ENCODE measurements around the gene MCC. TPM values are rescaled to one million over a fixed set of nuclear protein-coding genes. Genes with fewer than 3 reads are reported as not detected.
"Not testable (repeated sequence)": the region's sequence is repeated elsewhere in the genome, so short reads cannot be mapped to it uniquely, and the experiment has no call there.

Gene MCC
- polyA plus RNA-seq, 3 donors from 2014 or later, result 0.53 to 1.2 (median 0.63) TPM

- peaks cover 3 to 5% (median 4%) of the 10 kb centered on the region in 3 donors for H3K27me3 Mint-ChIP-seq (ENCODE audit: low read depth in 3 of 3)
- H3K9me3 Mint-ChIP-seq, result no peaks in the 10 kb centered on the region
- DNase-seq, result no peak
- H3K27ac Mint-ChIP-seq, result no peak overlapping the region
- no peaks in the 10 kb centered on the region for H3K36me3 Mint-ChIP-seq
- H3K4me3 Mint-ChIP-seq, result no peak overlapping the region
- H3K4me1 Mint-ChIP-seq, result no peaks in the 10 kb centered on the region
Measured at GRCh38 chr5:113433862-113434612, 54.2 kb downstream of the MCC start.

GRCh38 chr5:113433071-113433470, 55.2 kb downstream of the MCC start:
- Mint-ChIP-seq H3K4me1 (no peaks in the 10 kb centered on the region), H3K4me3 (no peak overlapping the region), H3K27ac (no peak overlapping the region), H3K36me3 (no peaks in the 10 kb centered on the region), H3K9me3 (no peaks in the 10 kb centered on the region), H3K27me3 (ENCODE audit: low read depth in 3 of 3) (peaks cover under 1 to 4% (median 3%) of the 10 kb centered on the region in 3 donors)
- no peak for DNase-seq

DNA sequence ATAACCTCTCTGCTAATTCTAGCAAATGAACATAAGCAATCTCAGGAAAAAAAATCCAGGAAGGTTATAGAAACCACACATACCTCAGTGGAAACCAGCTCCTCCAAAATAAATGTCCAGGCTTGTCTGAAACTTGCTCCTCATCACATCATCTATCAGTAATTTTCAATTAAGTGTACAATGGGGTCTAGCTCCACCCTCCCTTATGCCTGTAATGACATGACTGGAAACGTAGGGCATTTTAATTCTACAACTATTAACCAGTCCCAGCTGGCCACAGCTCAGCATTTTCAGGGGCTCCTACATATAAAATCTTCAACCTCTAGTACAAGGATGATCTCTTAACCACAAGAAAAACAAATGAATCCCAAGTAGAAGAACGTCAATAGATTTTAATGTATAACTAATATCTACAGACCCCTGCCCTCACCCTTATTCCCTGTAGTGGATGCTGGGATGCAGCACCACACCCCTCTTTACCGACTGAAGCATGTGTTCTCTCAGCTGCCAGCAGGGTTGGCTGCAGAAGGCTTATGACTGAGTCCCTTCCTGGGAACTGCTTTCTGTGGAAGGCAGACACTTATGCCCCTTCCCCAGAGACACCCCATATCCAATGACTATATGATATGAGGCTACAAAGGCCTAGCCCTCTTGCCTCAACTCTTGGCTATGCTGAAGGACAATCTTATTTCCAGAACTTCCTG, 60.2 kb downstream of the MCC start:
- DNase-seq, result no peak
- Mint-ChIP-seq H3K27ac (no peak overlapping the region), H3K36me3 (no peaks in the 10 kb centered on the region), H3K4me1 (no peaks in the 10 kb centered on the region), H3K4me3 (no peak overlapping the region), H3K9me3 (no peaks in the 10 kb centered on the region), H3K27me3 (ENCODE audit: low read depth in 3 of 3) (peaks cover 0 to 8% (median 0%) of the 10 kb centered on the region in 3 donors)

DNA sequence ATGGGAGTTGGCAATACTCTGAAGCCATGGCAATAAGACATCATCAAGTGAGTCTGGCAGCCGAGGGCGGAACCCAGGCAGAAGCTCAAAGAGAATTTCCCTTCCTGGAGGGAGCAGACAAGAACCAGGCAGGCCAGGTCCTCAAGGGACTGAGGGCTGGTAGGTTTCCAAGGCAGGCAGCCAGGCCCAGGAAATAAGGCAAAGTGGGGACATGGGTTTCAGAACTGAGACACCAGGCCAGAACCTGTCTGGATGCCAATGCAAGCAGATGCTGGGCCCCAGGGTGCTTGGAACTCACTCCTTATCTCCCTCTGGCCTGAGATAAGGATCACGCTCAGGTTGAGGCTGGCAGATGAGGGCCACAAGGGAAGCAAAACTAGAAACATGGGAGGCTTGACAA, 62.3 kb downstream of the MCC start:
- no peak for DNase-seq
- peaks cover 0 to 13% (median 1%) of the 10 kb centered on the region in 3 donors for H3K27me3 Mint-ChIP-seq (ENCODE audit: low read depth in 3 of 3)
- no peaks in the 10 kb centered on the region for H3K36me3 Mint-ChIP-seq
- no peak overlapping the region for H3K27ac Mint-ChIP-seq
- H3K4me3 Mint-ChIP-seq, result no peak overlapping the region
- no peaks in the 10 kb centered on the region for H3K9me3 Mint-ChIP-seq
- no peaks in the 10 kb centered on the region for H3K4me1 Mint-ChIP-seq

DNA sequence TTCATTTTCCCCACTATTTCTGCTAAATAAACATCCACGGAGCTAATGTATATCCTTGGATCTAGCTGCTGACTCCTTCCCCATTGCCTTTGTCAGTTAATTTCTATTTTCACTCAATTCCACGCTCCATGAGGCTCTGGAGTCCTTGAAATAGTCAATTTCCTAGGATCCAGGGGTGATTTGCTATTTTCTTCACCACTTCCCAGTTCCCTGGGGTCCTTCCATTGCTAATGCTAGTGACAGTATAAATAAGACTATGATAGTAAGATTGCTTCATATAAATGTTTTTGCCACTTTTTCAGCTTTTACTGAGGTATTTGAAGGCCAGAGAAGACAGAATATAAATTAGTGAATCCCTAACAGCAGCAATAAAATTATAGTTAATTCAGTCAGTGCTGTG, 66.6 kb downstream of the MCC start:
- no peak overlapping the region for H3K27ac Mint-ChIP-seq

DNA sequence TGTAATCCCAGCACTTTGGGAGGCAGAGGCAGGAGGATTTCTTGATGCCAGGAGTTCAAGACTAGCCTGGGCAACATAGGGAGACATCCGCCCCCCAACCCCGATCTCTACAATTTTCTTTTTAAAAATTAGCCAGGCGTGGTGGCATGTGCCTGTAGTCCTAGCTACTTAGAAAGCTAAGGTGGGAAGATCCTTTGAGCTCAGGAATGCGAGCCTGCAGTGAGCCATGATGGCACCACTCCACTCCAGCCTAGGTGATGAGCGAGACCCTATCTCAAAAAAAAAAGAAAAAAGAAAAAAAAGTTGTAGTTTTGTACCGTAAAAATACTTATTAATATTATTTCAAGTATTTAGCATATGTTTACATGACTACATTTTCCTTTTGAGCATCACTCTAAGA, 82.7 kb downstream of the MCC start:
- DNase-seq, result no peak
- Mint-ChIP-seq H3K36me3 (no peaks in the 10 kb centered on the region), H3K27ac (no peak overlapping the region), H3K27me3 (ENCODE audit: low read depth in 3 of 3) (peaks cover 2 to 6% (median 2%) of the 10 kb centered on the region in 3 donors), H3K4me1 (no peaks in the 10 kb centered on the region), H3K4me3 (no peak overlapping the region), H3K9me3 (no peaks in the 10 kb centered on the region)

More for the DNA sequence above, 66.6 kb downstream of the MCC start:
- Mint-ChIP-seq H3K4me3 (no peak overlapping the region), H3K9me3 (no peaks in the 10 kb centered on the region), H3K4me1 (no peaks in the 10 kb centered on the region), H3K36me3 (no peaks in the 10 kb centered on the region), H3K27me3 (ENCODE audit: low read depth in 3 of 3) (peaks cover 0 to 18% (median 5%) of the 10 kb centered on the region in 3 donors)
- no peak for DNase-seq

DNA sequence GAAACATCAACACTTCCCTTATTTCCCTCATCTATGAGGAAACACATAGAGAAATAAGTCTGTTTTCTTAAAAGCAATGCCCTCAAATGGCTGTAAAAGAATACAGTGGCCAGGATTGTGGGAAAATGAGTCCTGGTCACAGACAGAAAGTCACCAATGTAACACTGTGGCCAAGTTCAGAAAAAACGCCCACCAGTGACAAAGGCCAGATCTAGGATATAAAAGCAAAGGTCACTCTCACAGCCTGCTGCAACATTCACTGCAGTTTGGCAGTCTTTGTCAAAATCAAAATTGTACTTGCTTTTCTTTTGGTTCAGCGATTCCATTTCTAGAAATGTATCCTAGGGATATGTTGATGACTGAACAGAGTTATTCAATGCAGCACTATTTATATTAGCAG, 84.0 kb downstream of the MCC start:
- Mint-ChIP-seq H3K27ac (no peak overlapping the region), H3K4me3 (no peak overlapping the region), H3K36me3 (no peaks in the 10 kb centered on the region), H3K9me3 (no peaks in the 10 kb centered on the region), H3K27me3 (ENCODE audit: low read depth in 3 of 3) (peaks cover 0 to 7% (median 2%) of the 10 kb centered on the region in 3 donors), H3K4me1 (no peaks in the 10 kb centered on the region)
- DNase-seq, result no peak

DNA sequence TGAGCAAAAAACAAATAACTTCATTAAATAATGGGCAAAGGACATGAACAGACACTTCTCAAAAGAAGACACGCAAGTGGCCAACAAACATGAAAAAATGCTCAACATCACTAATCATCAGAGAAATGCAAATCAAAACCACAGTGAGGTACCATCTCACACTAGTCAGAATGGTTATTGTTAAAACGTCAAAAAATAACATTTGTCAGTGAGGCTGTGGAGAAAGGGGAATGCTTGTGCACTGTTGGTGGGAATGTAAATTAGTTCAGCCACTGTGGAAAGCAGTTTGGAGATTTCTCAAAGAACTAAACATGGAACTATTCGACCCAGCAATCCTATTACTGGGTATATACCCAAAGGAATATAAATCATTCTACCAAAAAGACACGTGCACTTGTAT, 90.3 kb downstream of the MCC start:
- DNase-seq; H3K9me3 Mint-ChIP-seq; H3K4me1 Mint-ChIP-seq; H3K27me3 Mint-ChIP-seq (ENCODE audit: low read depth in 3 of 3); H3K27ac Mint-ChIP-seq; H3K36me3 Mint-ChIP-seq; H3K4me3 Mint-ChIP-seq: not testable (repeated sequence)

DNA sequence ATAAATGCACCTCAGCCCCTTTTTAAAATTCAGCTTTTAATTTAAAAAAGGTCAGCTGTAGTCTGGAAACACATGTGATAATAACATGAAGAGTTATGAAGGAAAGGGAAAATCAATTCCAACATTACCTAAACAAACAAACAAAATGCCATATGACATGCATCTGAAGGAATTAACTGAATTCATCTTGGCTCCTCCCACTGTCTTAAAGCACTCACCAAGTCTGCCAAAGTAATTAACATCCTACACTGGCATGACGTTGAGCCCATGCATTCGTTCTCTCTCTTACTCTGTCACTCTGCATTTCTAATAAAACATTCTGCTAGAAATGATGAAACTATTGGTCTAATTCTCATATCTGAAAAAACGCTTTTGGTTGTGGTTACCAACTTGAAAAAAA, 91.2 kb downstream of the MCC start:
- peaks cover 0 to 7% (median 2%) of the 10 kb centered on the region in 3 donors for H3K27me3 Mint-ChIP-seq (ENCODE audit: low read depth in 3 of 3)
- H3K36me3 Mint-ChIP-seq, result no peaks in the 10 kb centered on the region
- no peaks in the 10 kb centered on the region for H3K4me1 Mint-ChIP-seq
- no peak for DNase-seq
- H3K4me3 Mint-ChIP-seq, result no peak overlapping the region
- H3K27ac Mint-ChIP-seq, result no peak overlapping the region
- H3K9me3 Mint-ChIP-seq, result no peaks in the 10 kb centered on the region

- no peak overlapping the region for H3K27ac Mint-ChIP-seq
- no peak for DNase-seq
- H3K9me3 Mint-ChIP-seq, result no peaks in the 10 kb centered on the region
- no peaks in the 10 kb centered on the region for H3K4me1 Mint-ChIP-seq
- peaks cover 0 to 6% (median 0%) of the 10 kb centered on the region in 3 donors for H3K27me3 Mint-ChIP-seq (ENCODE audit: low read depth in 3 of 3)
- no peaks in the 10 kb centered on the region for H3K36me3 Mint-ChIP-seq
- H3K4me3 Mint-ChIP-seq, result no peak overlapping the region
Measured at GRCh38 chr5:113394658-113395057, 93.6 kb downstream of the MCC start.

- H3K4me1 Mint-ChIP-seq, result no peaks in the 10 kb centered on the region
- H3K36me3 Mint-ChIP-seq, result no peaks in the 10 kb centered on the region
- no peak overlapping the region for H3K27ac Mint-ChIP-seq
- peaks cover 2 to 10% (median 2%) of the 10 kb centered on the region in 3 donors for H3K27me3 Mint-ChIP-seq (ENCODE audit: low read depth in 3 of 3)
- H3K4me3 Mint-ChIP-seq, result no peak overlapping the region
- DNase-seq, result no peak
- no peaks in the 10 kb centered on the region for H3K9me3 Mint-ChIP-seq
Measured at GRCh38 chr5:113390224-113390623, 98.0 kb downstream of the MCC start.

DNA sequence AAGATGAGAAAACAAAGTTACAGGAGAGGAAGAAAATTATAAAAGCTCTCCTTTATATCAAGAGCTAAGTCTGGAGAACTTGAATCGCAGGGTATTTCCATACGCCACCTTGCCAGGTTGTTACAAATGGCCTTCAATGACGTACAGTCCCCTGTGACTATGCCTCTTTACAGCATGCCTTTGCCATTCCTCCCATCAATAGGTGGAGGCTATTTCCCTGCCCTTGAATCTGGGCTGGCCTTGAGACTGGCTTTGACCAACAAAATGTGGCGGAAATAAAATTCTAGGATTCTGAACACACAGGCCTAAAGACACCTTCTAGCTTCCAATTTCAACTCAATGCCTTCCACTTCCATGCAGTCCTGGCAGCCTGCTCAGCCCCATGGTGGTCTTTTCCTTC, 99.1 kb downstream of the MCC start:
- Mint-ChIP-seq H3K27ac (no peak overlapping the region), H3K4me1 (no peaks in the 10 kb centered on the region), H3K4me3 (no peak overlapping the region), H3K36me3 (no peaks in the 10 kb centered on the region), H3K27me3 (ENCODE audit: low read depth in 3 of 3) (peaks cover 4 to 10% (median 5%) of the 10 kb centered on the region in 3 donors), H3K9me3 (no peaks in the 10 kb centered on the region)
- no peak for DNase-seq

GRCh38 chr5:113387844-113388243, 100.4 kb downstream of the MCC start:
- peaks cover 5 to 10% (median 9%) of the 10 kb centered on the region in 3 donors for H3K27me3 Mint-ChIP-seq (ENCODE audit: low read depth in 3 of 3)

GRCh38 chr5:113384782-113385285, 103.4 kb downstream of the MCC start:
- no peaks in the 10 kb centered on the region for H3K36me3 Mint-ChIP-seq
- H3K4me3 Mint-ChIP-seq, result no peak overlapping the region
- no peaks in the 10 kb centered on the region for H3K4me1 Mint-ChIP-seq
- H3K27ac Mint-ChIP-seq, result no peak overlapping the region
- no peak for DNase-seq
- H3K9me3 Mint-ChIP-seq, result no peaks in the 10 kb centered on the region
- peaks cover 5 to 13% (median 11%) of the 10 kb centered on the region in 3 donors for H3K27me3 Mint-ChIP-seq (ENCODE audit: low read depth in 3 of 3)

More at GRCh38 chr5:113387844-113388243, 100.4 kb downstream of the MCC start:
- Mint-ChIP-seq H3K4me3 (no peak overlapping the region), H3K36me3 (no peaks in the 10 kb centered on the region), H3K27ac (no peak overlapping the region), H3K9me3 (no peaks in the 10 kb centered on the region), H3K4me1 (no peaks in the 10 kb centered on the region)
- DNase-seq, result no peak

Data from immature natural killer cell (primary cell).